Adrenal gland (tissue), 5 donors: ENCODE data around the gene NARS2.

Source experiments
- CTCF ChIP-seq, 6 experiments: fragments of 450-650 bp in 4 of 6; fragments of 200-600 bp in 2 of 6; sonication (generic) in 1 of 6; IDR thresholded peaks; 1 replicate in 5 of 6; 2 replicates in 1 of 6; pipeline versions ENCODE4 v1.5.1 to v1.8.0; 2016 to 2021; ENCODE audit warnings: antibody characterized with exemption in 6 of 6, mild to moderate bottlenecking in 2 of 6, moderate library complexity in 1 of 6
- POLR2A ChIP-seq, 2 donors: fragments of 450-650 bp; IDR thresholded peaks; one replicate each; pipeline ENCODE4 v1.6.1; 2017; ENCODE audit warnings: antibody characterized with exemption in 2 of 2, mild to moderate bottlenecking in 2 of 2, moderate library complexity in 1 of 2
- donor health status: DM: no; HTN: no; CAD: no.

DNA sequence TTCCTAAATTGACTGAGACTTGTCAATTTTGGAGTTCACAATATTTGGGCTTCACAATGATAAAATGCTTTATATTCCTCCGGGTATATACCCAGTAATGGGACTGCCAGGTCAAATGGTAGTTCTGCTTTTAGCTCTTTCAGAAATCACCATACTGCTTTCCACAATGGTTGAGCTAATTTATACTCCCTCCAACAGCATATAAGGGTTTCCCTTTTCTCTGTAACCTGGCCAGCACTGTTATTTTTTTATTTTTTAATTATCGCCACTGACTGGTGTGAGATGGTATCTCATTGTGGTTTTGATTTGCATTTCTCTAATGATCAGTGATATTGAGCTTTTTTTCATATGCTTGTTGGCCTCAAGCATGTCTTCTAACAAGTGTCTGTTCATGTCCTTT, 21.8 kb downstream of the NARS2 start:
- TF ChIP-seq CTCF (IDR thresholded peaks at IDR 0.05): no peak
- TF ChIP-seq POLR2A (IDR thresholded peaks at IDR 0.05): no peak
